Coronary artery (tissue), 2 donors: ENCODE results near the gene USP2.

ENCODE experiments used
- DNase-seq: peaks from one replicate; pipeline ENCODE4 v3.0.0-alpha.2; 2017; ENCODE audit warnings: low spot score
- H3K27ac ChIP-seq, 2 donors: fragments of 200-600 bp; sonication (generic); one replicate each; pipeline ENCODE4 v1.5.1; 2016 to 2019
- H3K4me3 ChIP-seq: fragments of 200-600 bp; sonication (generic); 2 replicates; pipeline ENCODE4 v1.5.1; 2016; ENCODE audit warnings: mild to moderate bottlenecking, moderate library complexity
- TF ChIP-seq, protein P1 (sequence below): fragments of 200-600 bp; sonication (generic); IDR thresholded peaks from one replicate; pipeline ENCODE4 v1.5.1; 2019; ENCODE audit warnings: antibody characterized with exemption

USP2 gene

DNA sequence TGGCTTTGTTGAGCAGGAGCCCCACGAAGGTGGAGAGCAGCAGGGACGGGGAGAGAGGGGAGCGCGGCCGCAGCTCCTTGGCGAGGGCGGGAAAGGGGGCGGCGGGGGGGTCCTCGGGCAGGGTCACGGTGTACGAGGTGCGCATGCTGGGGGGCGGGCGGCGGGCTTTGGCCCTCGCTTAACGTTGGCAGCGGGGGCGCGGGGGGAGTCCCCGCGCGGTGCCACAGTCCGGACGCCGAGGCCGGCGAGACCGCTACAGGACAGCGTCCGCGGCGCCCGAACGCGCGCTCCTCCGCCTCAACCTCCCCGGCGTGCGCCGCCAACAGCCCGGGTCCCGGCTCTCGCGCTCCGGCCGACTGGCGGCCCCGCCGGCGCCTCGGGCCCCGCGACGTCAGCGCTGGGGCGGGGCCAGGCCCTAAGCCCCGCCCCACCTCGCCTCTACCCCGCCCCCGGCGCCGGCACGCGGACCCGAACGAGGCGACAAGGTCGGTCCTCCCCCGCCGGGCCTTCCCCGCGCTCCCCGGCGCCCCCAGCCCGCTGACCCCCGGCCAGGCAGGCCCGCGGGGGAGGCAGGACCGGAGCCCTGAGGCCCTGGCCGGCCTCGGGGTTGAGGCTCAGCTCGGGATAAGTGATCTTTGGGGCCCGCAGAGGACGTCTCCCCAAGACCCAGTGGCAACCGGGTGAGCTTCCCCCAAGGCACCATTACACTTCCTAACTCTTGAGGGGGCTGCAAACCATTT is 17.5 kb downstream of the USP2 start:
- DNase-seq = no peak
- TF ChIP-seq, protein P1, sequence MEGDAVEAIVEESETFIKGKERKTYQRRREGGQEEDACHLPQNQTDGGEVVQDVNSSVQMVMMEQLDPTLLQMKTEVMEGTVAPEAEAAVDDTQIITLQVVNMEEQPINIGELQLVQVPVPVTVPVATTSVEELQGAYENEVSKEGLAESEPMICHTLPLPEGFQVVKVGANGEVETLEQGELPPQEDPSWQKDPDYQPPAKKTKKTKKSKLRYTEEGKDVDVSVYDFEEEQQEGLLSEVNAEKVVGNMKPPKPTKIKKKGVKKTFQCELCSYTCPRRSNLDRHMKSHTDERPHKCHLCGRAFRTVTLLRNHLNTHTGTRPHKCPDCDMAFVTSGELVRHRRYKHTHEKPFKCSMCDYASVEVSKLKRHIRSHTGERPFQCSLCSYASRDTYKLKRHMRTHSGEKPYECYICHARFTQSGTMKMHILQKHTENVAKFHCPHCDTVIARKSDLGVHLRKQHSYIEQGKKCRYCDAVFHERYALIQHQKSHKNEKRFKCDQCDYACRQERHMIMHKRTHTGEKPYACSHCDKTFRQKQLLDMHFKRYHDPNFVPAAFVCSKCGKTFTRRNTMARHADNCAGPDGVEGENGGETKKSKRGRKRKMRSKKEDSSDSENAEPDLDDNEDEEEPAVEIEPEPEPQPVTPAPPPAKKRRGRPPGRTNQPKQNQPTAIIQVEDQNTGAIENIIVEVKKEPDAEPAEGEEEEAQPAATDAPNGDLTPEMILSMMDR = no peak
- H3K4me3 ChIP-seq = peak overlapping the region; percentile 80
- H3K27ac ChIP-seq = peak overlapping the region; percentile 72 to 82

DNA sequence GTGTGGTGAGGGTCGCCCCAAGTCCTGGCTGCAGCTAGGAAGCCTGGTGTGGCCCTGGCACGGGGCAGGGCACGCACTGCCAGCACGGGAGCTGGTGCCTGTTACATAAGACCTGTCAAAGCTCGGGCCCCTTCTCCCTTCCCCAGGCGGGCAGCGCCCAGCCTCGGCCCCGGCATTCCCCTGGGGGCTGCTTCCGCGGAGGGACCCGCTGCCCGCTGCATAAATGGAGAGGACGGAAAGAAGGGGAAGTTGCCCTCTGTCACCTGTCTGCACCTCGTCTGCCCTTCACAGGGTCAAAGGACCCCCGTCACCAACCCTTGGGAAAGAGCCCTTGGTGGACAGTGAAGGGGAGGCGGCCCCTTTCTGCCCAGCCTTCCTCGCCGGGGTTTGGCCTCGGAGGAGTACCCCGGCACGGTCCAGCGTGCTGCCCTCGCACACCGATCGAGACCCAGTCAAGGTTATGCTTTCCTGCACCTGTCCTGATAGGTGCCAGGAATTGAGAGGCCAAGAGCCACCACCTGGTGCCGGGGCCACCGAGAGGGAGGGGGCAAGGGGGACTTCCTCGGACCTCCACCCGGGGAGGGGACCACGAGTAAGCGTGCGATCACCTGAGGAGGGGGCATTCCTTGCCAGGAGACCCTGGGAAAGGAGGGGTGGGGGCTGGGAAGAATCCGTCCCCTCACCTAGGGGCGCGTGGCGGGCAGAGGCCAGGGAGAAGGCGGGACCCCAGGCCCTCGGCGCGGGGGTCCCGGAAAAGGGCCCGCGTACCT is 18.2 kb downstream of the USP2 start:
- H3K4me3 ChIP-seq = peak overlapping the region; percentile 80
- DNase-seq = no peak
- peak overlapping the region; percentile 72 to 82 for H3K27ac ChIP-seq

DNA sequence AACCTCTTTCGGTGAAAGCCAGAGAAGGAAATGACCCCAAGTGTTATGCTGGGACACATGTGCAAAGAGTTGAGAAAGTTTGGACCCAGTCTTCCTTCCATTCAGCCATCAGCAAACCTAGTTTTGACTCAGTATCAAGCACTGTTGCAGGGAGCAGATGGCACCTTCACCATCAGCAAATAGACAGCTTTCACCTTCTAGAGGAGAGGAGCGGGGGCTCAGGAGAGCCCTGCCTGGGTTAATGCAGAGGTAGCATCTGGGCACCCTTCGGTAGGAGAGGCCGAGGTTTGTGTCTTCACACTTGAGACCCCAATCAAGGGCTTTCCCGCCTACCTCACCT is 18.8 kb downstream of the USP2 start:
- Histone ChIP-seq H3K27ac (peak overlapping the region; percentile 72 to 82), H3K4me3 (peak overlapping the region; percentile 80)
- DNase-seq = no peak
- TF ChIP-seq, protein P1 = no peak

More for the DNA sequence above, 18.2 kb downstream of the USP2 start:
- TF ChIP-seq, protein P1 = no peak

DNA sequence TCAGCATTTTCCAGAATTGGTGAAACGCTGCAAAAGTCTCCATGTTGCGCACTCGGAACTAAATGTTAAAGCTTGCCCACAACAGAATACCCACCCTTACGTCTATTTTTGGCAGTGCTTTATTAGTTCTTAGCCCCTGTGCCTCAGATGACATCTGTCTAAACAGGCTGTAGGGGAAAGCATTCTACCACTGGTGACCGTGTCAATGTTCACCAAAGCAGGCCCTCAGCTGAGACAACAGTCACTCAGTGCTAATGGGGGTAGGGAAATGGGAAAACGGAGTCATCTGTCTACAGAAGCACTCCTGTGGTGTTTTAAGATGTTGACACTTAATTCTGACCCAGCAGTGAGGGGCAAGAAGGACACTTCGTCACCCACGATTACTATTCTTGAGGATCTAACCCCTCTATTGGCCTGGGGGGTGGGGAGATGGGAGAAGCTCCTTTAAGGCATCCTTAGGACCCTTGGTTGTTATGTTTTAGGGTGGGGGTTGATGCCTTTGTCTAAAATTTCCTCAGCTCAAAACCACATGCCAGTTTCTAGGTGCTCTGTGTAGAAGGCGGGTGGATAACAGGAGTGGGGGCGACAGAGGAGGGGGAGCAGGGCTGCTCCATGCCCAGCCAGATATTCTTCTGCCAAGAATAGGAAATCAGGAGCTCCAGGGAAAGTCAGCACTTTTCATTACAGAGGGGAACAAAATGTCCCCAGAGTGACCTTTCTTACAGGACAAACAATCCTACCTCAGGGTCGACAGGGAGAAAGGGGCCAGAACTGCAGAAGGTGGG is 19.4 kb downstream of the USP2 start:
- TF ChIP-seq, protein P1 = no peak
- no peak for DNase-seq
- H3K4me3 ChIP-seq = no peak overlapping the region
- H3K27ac ChIP-seq = peak overlapping the region; percentile 72 to 82

DNA sequence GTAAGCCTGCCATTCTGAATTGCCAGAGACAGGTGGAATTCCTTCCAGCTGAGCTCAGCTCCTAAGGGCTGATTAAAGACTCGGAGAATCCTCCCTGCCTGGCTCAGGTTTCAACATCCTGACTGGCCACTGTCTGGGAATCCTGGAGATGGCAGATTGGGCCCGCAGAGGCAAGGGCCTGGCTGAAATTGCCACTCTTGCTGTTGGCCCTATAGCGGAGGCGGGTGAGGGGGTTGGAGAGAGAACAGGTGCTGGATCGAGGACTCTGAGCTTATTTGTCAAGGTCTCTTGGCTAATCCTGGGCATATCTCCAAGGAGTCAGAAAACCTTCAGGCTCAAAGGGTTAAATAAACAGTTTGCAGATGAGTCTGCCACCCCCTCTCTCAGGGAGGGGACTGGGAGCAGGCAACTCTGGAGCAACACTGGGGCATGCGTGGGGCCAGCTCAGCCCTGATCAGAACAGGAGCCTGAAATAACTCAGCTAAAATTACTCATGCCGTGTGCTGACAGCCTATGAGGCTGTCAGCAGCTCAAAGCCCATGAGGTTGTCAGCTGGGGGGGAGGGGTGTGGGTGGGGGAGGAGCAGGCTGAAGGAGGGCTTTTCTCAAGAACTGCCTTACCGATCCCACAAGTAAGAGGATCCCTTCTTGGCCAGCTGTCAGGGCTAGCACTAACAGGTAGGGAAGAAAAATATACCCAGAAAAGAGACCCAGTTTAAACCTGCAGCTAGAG is 20.3 kb downstream of the USP2 start:
- TF ChIP-seq, protein P1 = no peak
- DNase-seq = no peak
- no peak overlapping the region for H3K4me3 ChIP-seq
- H3K27ac ChIP-seq = peak overlapping the region; percentile 72 to 82

DNA sequence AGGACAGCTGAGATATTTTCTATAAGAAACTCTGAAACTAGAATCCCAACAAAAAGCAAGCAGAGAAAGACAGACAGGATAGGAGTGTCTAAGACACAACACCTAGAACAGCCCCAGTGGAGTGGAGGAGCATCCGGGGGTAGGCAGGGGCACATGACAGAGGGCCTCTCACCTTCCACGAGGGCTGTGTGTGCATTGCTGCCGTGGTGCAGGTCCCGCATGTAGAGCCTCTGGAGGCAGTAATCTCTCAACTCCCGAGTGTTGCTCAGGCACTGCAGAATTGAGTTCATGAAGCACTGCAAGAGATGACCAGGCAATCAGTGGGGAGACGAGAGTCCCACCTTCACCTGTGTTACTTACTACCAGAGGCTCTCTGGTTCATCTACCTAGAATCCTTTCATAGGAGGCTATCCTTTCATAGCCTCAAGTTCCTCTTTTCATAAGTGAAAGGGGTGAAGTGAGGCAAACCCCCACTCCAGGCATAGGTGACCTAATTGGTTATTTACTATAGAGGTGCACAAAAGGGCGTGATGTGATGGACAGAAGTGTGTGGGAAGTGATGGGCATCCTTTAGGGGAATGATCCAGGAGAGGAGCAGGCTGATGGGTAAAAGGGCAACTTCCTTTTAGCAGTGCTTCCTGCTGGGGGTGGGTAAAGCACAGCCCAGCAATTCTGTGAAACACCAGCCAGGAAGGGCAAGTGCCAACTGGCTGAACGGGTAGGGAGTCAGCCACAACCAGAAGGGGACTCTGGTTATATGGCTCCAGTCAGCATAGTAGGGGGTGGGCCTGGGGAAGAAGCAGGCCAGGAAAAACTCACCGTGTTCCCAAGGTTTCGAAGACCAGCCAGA is 21.9 kb downstream of the USP2 start:
- H3K4me3 ChIP-seq = no peak overlapping the region
- H3K27ac ChIP-seq = no peak overlapping the region
- TF ChIP-seq, protein P1 = no peak

More for the DNA sequence above, 21.9 kb downstream of the USP2 start:
- no peak for DNase-seq
